ENCODE results near the gene NUP205.

NUP205 gene

GRCh38 chr7:135519233-135519688 is 38.5 kb upstream of the NUP205 start:
- Histone ChIP-seq H3K4me3 (replicated peaks; ENCODE audit: low read depth, low read length) (no peak overlapping the region), H3K36me3 (ENCODE audit: control insufficient read depth, insufficient read depth, low read length) (no peaks in the 10 kb centered on the region), H3K27me3 (replicated peaks; ENCODE audit: control insufficient read depth, insufficient read depth, low read length) (no peaks in the 10 kb centered on the region)
- no peak for DNase-seq (ENCODE audit: extremely low read depth, insufficient read length)
- TF ChIP-seq CTCF (IDR thresholded peaks at IDR 0.05; ENCODE audit: insufficient read depth, low read length, poor library complexity, severe bottlenecking), result no peak

- Histone ChIP-seq H3K36me3 (ENCODE audit: control insufficient read depth, insufficient read depth, low read length) (no peaks in the 10 kb centered on the region), H3K27me3 (replicated peaks; ENCODE audit: control insufficient read depth, insufficient read depth, low read length) (no peaks in the 10 kb centered on the region), H3K4me3 (replicated peaks; ENCODE audit: low read depth, low read length) (no peak overlapping the region)
- no peak for DNase-seq (ENCODE audit: extremely low read depth, insufficient read length)
- TF ChIP-seq CTCF (IDR thresholded peaks at IDR 0.05; ENCODE audit: insufficient read depth, low read length, poor library complexity, severe bottlenecking), result no peak
Observed at GRCh38 chr7:135519871-135520270, 37.8 kb upstream of the NUP205 start.

DNA sequence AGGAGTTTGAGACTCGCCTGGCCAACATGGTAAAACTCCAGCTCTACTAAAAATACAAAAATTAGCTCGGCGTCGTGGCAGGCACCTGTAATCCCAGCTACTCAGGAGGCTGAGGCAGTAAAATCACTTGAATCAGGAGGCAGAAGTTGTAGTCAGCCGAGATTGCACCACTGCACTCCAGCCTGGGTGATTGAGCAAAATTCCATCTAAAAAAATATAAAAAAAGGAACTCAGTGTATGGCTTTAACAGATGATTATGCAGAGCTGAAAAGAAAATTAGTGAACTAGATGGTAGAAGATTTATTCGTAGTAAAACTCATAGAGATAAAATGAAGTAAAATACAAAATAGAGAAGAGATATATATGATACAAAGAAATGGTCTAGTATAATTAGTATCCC is 35.2 kb upstream of the NUP205 start:
- no peaks in the 10 kb centered on the region for H3K36me3 ChIP-seq (ENCODE audit: control insufficient read depth, insufficient read depth, low read length)
- no peak for DNase-seq (ENCODE audit: extremely low read depth, insufficient read length)
- no peaks in the 10 kb centered on the region for H3K27me3 ChIP-seq (replicated peaks; ENCODE audit: control insufficient read depth, insufficient read depth, low read length)
- no peak for TF ChIP-seq CTCF (IDR thresholded peaks at IDR 0.05; ENCODE audit: insufficient read depth, low read length, poor library complexity, severe bottlenecking)
- H3K4me3 ChIP-seq (replicated peaks; ENCODE audit: low read depth, low read length), result no peak overlapping the region

- H3K4me3 ChIP-seq (replicated peaks; ENCODE audit: low read depth, low read length), result no peak overlapping the region
- no peaks in the 10 kb centered on the region for H3K27me3 ChIP-seq (replicated peaks; ENCODE audit: control insufficient read depth, insufficient read depth, low read length)
- no peak for DNase-seq (ENCODE audit: extremely low read depth, insufficient read length)
- no peak for TF ChIP-seq CTCF (IDR thresholded peaks at IDR 0.05; ENCODE audit: insufficient read depth, low read length, poor library complexity, severe bottlenecking)
- no peaks in the 10 kb centered on the region for H3K36me3 ChIP-seq (ENCODE audit: control insufficient read depth, insufficient read depth, low read length)
Observed at GRCh38 chr7:135523146-135523545, 34.6 kb upstream of the NUP205 start.

- Histone ChIP-seq H3K27me3 (replicated peaks; ENCODE audit: control insufficient read depth, insufficient read depth, low read length) (no peaks in the 10 kb centered on the region; the same call in 1 of the 2 replicates), H3K36me3 (ENCODE audit: control insufficient read depth, insufficient read depth, low read length) (no peaks in the 10 kb centered on the region), H3K4me3 (replicated peaks; ENCODE audit: low read depth, low read length) (no peak overlapping the region)
- TF ChIP-seq CTCF (IDR thresholded peaks at IDR 0.05; ENCODE audit: insufficient read depth, low read length, poor library complexity, severe bottlenecking), result no peak
- DNase-seq (ENCODE audit: extremely low read depth, insufficient read length), result no peak
Observed at GRCh38 chr7:135525426-135525825, 32.3 kb upstream of the NUP205 start.

DNA sequence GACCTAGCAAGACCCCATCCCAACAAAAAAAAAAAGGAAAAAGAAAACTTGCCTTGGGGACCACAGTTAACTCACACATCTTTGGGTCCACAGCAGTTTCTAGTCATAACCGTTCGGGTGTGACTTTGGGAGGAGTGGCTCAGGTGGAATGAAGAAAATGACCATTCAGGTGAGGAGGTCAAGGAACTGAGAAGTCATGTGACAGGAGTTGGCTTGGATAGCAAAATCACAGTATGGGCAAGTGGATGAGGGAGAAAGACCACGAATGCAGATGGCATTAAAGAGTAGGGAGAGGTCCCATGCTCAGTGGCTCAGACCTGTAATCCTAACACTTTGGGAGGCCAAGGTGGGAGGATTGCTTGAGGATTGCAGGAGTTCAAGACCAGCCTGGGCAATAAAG is 30.7 kb upstream of the NUP205 start:
- Histone ChIP-seq H3K36me3 (ENCODE audit: control insufficient read depth, insufficient read depth, low read length) (no peaks in the 10 kb centered on the region), H3K4me3 (replicated peaks; ENCODE audit: low read depth, low read length) (no peak overlapping the region), H3K27me3 (replicated peaks; ENCODE audit: control insufficient read depth, insufficient read depth, low read length) (no peaks in the 10 kb centered on the region; the same call in 1 of the 2 replicates)
- DNase-seq (ENCODE audit: extremely low read depth, insufficient read length), result no peak
- no peak for TF ChIP-seq CTCF (IDR thresholded peaks at IDR 0.05; ENCODE audit: insufficient read depth, low read length, poor library complexity, severe bottlenecking)

Data from GM06990 (cell line).